RWPE2 (cell line): ENCODE results near the gene SV2C.
A peak's percentile ranks its signal among the peaks of the same experiment; 100 is the strongest.

ENCODE experiments used
- ATAC-seq: fragments of 200-7000 bp; cut with Tn5 transposase; 3 replicates; pipeline ENCODE4 v1.9.1; 2021; ENCODE audit warnings: low read depth
- DNase-seq: peaks from one replicate; pipeline ENCODE4 v3.0.0-alpha.2; 2020; ENCODE audit warnings: low spot score
- H3K27ac ChIP-seq: fragments of 450-650 bp; 2 replicates; pipeline ENCODE4 v1.5.1; 2017; ENCODE audit warnings: mild to moderate bottlenecking; ENCODE audit not compliant: poor library complexity, severe bottlenecking
- H3K27me3 ChIP-seq: fragments of 250-450 bp; sonication (Bioruptor Pico); 2 replicates; pipeline ENCODE4 v1.5.1; 2021; ENCODE audit warnings: mild to moderate bottlenecking, moderate library complexity; ENCODE audit not compliant: insufficient read depth, poor library complexity, severe bottlenecking
- H3K36me3 ChIP-seq: fragments of 250-450 bp; sonication (Bioruptor Pico); 2 replicates; pipeline ENCODE4 v1.5.1; 2020; ENCODE audit warnings: low read depth, mild to moderate bottlenecking, moderate library complexity
- H3K4me1 ChIP-seq: fragments of 250-450 bp; sonication (Bioruptor Pico); 2 replicates; pipeline ENCODE4 v1.5.1; 2021; ENCODE audit warnings: mild to moderate bottlenecking, moderate library complexity; ENCODE audit not compliant: insufficient read depth, poor library complexity, severe bottlenecking
- H3K4me3 ChIP-seq: fragments of 250-450 bp; sonication (Bioruptor Pico); 2 replicates; pipeline ENCODE4 v1.5.1; 2021; ENCODE audit warnings: mild to moderate bottlenecking, moderate library complexity; ENCODE audit not compliant: severe bottlenecking
- H3K9me3 ChIP-seq: fragments of 250-450 bp; sonication (Bioruptor Pico); 2 replicates; pipeline ENCODE4 v1.5.1; 2021; ENCODE audit warnings: mild to moderate bottlenecking, moderate library complexity; ENCODE audit not compliant: severe bottlenecking
- CTCF ChIP-seq: fragments of 450-650 bp; IDR thresholded peaks from one replicate; pipeline ENCODE4 v1.5.1; 2017; ENCODE audit warnings: mild to moderate bottlenecking, moderate library complexity; ENCODE audit not compliant: poor library complexity, severe bottlenecking

Gene SV2C

GRCh38 chr5:76178913-76179312, 95.7 kb downstream of the SV2C start:
- Histone ChIP-seq H3K9me3 (no peaks in the 10 kb centered on the region), H3K4me1 (no peaks in the 10 kb centered on the region), H3K27me3 (peaks cover 4% of the 10 kb centered on the region), H3K4me3 (no peak overlapping the region), H3K27ac (no peak overlapping the region), H3K36me3 (no peaks in the 10 kb centered on the region)
- ATAC-seq = no peak
- no peak for DNase-seq
- TF ChIP-seq CTCF = no peak

GRCh38 chr5:76180814-76181805, 97.9 kb downstream of the SV2C start:
- H3K27ac ChIP-seq = no peak overlapping the region
- ATAC-seq = peak; percentile 19; the same call in 1 of the 3 replicates
- TF ChIP-seq CTCF = no peak
- peaks cover 4% of the 10 kb centered on the region for H3K27me3 ChIP-seq
- H3K36me3 ChIP-seq = no peaks in the 10 kb centered on the region
- no peaks in the 10 kb centered on the region for H3K9me3 ChIP-seq
- DNase-seq = no peak
- no peak overlapping the region for H3K4me3 ChIP-seq
- no peaks in the 10 kb centered on the region for H3K4me1 ChIP-seq

- no peaks in the 10 kb centered on the region for H3K36me3 ChIP-seq
- ATAC-seq = no peak
- TF ChIP-seq CTCF = no peak
These were observed 104.2 kb downstream of the SV2C start for GRCh38 chr5:76187386-76187785.

GRCh38 chr5:76190356-76190755, 107.2 kb downstream of the SV2C start:
- no peak for ATAC-seq
- no peaks in the 10 kb centered on the region for H3K9me3 ChIP-seq
- no peak for TF ChIP-seq CTCF
- H3K4me1 ChIP-seq = no peaks in the 10 kb centered on the region
- peaks cover 25% of the 10 kb centered on the region for H3K27me3 ChIP-seq
- H3K27ac ChIP-seq = no peak overlapping the region
- DNase-seq = no peak
- H3K4me3 ChIP-seq = no peak overlapping the region
- H3K36me3 ChIP-seq = no peaks in the 10 kb centered on the region

More at GRCh38 chr5:76187386-76187785, 104.2 kb downstream of the SV2C start:
- peaks cover 2% of the 10 kb centered on the region for H3K27me3 ChIP-seq
- no peak for DNase-seq
- H3K27ac ChIP-seq = no peak overlapping the region
- H3K4me3 ChIP-seq = no peak overlapping the region
- no peaks in the 10 kb centered on the region for H3K9me3 ChIP-seq
- H3K4me1 ChIP-seq = no peaks in the 10 kb centered on the region

- no peak for DNase-seq
- H3K27ac ChIP-seq = no peak overlapping the region
- 0 out of 3 replicates have a peak, but pooled peaks have one; percentile 19 for ATAC-seq
- no peaks in the 10 kb centered on the region for H3K4me1 ChIP-seq
- H3K9me3 ChIP-seq = no peaks in the 10 kb centered on the region
- H3K36me3 ChIP-seq = no peaks in the 10 kb centered on the region
- H3K27me3 ChIP-seq = peaks cover 40% of the 10 kb centered on the region
- no peak overlapping the region for H3K4me3 ChIP-seq
- no peak for TF ChIP-seq CTCF
These were observed 109.7 kb downstream of the SV2C start for GRCh38 chr5:76192837-76193236.
